Stimulated activated CD4-positive, alpha-beta T cell treated with anti-CD3 and anti-CD28 coated beads, Interleukin-2, amount 100 ng/mL, for 24 hours (primary cell): ENCODE measurements around the gene PPP5C.
"Not testable (repeated sequence)": the region's sequence is repeated elsewhere in the genome, so short reads cannot be mapped to it uniquely, and the experiment has no call there.

ENCODE experiments used
- DNase-seq, 2 donors: peaks; one replicate each; pipeline ENCODE4 v3.0.0-alpha.2; 2020

The PPP5C gene

DNA sequence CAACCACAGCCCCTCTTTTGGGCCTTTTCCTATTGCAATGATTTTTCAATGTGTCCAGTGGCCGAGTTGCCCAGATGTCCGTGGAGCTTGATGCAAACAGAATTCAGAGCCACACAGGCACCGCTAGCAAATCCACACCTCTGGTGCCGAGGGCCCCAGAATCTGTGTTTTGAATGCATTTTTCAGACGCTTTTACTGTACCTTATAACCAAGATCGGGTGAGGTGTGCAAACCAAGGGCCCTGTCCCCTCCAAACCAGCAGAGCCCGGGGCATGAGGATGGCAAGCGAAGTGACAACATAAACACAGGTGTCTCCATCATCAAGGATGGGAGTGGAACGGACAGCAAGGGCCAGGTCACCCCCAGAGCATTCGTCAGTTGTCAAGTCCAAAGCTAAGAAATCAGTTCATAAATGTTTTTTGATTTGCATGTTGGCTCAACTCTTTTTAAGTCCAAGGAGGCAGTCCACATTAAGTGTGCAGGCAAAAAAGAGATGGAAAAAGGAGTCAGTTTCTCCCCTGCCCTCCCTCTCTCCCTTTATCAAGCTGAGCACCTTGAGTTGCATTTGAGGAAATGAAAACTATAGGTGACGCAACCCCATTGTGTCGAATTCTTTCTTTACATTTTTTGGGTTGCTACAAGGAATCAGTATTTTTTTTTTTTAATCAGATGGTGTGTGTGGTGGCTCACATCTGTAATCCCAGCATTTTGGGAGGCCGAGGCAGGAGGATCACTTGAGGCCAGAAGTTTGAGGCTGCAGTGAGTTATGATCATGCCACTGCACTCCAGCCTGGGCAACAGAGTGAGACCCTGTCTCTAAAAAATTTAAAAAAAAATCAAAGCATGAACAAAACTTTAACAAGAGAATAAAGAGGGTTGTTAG lies 63.6 kb downstream of the PPP5C start:
- DNase-seq, result no peak

DNA sequence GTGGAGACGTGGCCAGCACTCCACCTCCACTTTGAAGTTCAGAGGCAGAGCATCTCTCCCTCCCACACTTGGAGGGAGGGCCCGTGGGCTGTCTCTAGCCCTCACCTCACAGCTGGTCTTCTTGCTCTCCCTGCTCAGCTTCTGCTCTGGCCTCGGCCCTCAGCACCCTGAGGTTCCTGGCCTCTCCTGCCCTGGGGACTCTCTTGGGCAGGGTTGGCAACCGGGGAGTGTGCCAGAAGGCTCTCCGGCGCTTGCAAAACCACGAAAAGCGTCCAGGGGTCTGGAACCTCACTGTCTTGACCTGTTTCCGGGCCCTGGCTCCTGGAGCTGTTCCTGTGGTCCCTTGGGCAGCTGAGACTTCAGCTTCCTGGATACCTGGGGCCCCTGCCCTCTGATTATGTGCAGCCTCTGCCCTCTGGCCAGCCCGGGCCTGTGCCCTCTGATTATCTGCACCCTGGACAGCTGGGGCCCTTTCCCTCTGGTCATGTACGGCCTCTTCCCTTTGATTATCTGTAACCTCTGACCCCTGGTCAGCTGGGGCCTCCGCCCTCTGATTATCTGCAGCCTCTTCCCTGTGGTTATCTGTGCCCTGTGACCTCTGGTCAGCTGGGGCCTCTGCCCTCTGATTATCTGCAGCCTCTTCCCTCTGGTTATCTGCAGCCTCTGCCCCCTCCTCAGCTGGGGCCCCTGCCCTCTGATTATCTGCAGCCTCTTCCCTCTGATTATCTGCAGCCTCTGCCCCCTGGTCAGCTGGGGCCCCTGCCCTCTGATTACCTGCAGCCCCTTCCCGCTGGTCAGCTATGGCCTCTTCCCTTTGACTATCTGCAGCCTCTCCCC lies 64.4 kb downstream of the PPP5C start:
- DNase-seq, result no peak

DNA sequence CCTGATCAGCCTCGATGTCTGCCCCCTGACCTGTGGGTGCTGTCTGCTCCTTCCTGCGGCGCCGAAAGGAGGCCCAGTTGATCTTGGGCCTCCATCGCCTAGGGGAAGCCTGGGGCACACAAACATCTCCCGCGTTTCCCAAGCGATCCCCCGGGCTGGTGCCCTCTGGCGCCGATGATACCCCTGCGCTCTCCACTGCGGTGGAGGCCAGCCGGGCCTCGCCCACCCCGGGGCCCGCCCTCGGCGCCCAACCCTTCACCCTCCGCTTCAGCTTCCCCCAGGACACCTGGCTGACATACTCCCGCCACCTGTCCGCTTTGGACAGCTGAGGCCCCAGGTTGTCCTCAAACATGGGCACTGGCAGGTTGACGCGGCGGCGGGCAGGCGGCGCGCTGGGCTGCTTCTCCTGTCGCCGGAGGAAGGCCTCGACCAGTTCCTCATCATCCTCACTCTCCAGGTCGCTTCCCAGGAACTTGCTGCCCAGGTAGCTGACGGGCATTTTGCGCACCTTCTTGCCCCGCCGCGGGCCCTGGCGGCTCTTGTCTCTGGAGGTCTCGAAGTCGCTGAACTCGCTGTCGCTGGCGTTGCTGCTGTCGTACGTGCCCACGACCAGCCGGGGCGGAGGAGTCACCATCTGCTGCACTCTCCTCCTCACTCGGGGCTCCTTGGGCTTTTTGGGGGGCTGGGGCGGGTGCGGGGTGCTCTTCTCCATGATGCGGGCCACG lies 65.2 kb downstream of the PPP5C start:
- no peak for DNase-seq

DNA sequence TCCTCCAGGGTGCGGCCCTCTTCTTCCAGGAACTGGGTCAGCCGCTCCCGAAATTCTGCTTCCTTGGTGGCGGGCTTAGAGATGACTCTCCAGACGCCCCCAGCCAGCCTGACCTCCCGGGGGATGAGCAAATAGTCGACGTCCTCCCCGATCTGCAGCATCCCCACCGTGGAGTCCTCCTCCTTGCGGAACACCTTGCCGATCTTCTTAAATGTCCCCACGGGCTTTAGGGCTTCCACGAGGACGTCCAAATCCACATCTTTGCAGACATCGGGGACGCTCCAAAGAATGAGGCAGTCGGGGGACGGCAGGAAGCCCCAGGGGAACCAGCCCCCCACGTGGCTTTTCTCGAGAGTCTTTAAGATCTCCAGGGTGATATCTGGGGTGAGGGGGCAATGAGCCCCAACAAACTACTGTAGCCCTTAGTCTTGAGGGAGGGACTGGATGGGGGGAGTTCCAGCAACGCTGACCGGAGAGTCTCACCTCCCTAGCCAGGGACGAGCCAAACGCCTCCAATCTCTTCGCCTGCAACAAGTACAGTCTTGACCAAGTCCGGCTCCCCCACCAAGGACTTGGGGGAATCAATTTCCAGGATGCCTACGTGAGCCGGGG lies 65.9 kb downstream of the PPP5C start:
- no peak for DNase-seq

- DNase-seq, result no peak
These were observed 66.6 kb downstream of the PPP5C start, which contains the start of gene CCDC8 for GRCh38 chr19:46413262-46414031. Gene CCDC8 (minus strand): TSS chr19:46413564. CDS start chr19:46412810, 754 bp downstream.

- not testable (repeated sequence) for DNase-seq
These were observed 68.0 kb downstream of the PPP5C start for GRCh38 chr19:46414899-46415298.

- peak in 1 of 2 donors; percentile 49 for DNase-seq
These were observed 69.2 kb downstream of the PPP5C start for GRCh38 chr19:46415804-46416709.

DNA sequence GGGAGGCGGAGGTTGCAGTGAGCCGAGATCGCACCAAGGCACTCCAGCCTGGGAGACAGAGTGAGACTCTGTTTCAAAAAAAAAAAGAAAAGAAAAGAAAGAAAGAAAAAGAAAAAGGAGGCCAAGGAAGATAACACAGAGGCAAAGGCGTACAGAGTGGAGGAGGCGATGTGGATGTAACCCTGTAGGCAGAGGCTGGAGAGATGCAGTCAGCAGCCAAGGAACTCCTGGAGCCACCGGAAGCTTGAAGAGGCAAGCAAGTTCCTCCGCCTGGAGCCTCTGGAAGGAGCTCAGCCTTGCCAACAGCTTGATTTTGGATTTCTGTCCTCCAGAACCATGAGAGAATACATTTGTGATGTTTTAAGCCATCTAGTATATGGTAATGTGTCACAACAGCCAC lies 73.2 kb downstream of the PPP5C start:
- no peak for DNase-seq

DNA sequence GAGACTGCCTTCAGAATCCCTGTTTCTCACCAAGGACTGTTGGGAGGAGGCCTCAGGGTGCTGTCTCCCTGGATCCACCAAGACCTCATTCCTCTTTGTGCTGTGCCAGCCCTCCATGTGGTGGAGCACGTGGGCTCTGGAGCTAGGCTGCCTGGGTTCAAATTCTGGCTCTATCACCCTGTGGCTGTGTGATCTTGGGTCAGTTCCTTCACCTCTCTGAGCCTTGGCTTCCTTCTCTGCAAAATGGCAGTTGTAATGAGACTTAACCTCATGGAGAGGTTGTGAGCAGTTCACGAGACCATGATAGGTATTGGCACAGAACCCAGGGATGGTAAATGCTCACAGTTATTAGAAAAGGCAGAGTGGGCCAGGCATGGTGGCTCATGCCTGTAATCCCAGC lies 75.5 kb downstream of the PPP5C start:
- DNase-seq, result no peak

- DNase-seq, result no peak
These were observed 76.3 kb downstream of the PPP5C start for GRCh38 chr19:46423188-46423587.

DNA sequence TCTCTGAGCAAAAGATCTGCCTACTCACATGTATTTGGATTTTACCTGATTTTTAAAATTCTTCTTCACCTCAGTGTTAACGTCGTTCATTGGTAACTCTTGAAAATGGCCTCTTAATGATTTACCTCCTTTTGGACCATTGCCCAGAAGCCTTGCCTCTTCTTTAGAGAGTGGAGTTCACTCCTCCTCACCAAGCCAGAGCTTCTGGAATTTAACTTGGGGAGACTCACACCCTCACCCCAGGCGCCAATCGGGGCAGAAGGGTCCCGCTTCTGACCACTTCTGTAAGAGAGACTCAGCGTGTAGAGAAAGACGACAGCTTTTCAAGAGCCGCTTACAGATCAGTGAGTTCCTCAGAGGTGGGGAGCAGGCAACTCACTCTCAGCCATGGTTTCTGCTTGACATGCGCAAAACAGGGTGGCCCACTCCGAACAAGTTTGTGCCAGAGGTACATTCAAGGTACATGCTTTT lies 79.2 kb downstream of the PPP5C start:
- DNase-seq, result no peak

GRCh38 chr19:46426506-46427162 lies 79.7 kb downstream of the PPP5C start:
- DNase-seq, result peak; percentile 48 to 51

GRCh38 chr19:46427518-46428045 lies 80.7 kb downstream of the PPP5C start:
- DNase-seq, result no peak

- peak; percentile 46 to 67 for DNase-seq
These were observed 81.6 kb downstream of the PPP5C start, which contains the start of gene PNMA8C for GRCh38 chr19:46428239-46429135. Gene PNMA8C (minus strand): TSS chr19:46428936. CDS start chr19:46428359, 577 bp downstream.

- DNase-seq, result no peak
These were observed 83.1 kb downstream of the PPP5C start for GRCh38 chr19:46429999-46430398.

GRCh38 chr19:46431824-46432223 lies 84.9 kb downstream of the PPP5C start:
- no peak for DNase-seq

DNA sequence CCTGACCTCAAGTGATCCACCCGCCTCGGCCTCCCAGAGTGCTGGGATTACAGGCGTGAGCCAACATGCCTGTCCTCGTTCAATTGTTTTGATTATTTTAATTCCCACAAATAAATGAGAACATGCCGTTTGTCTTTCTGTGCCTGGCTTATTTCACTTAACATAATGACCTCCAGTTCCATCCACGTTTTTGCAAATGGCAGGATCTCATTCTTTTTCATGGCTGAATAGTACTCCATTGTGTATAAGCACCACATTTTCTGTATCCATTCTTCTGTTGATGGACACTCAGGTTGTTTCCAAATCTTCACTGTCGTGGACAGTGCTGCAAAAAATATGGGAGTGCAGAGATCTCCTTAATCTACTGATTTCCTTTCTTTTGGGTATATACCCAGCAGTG lies 86.6 kb downstream of the PPP5C start:
- not testable (repeated sequence) for DNase-seq

GRCh38 chr19:46435009-46435408 lies 88.1 kb downstream of the PPP5C start:
- no peak for DNase-seq
